GM12865 (cell line): ENCODE data around the gene LZTS2.

Source experiments
- DNase-seq: peaks from one replicate; pipeline ENCODE4 v3.0.0; 2010; ENCODE audit warnings: low read depth
- H3K4me3 ChIP-seq: 2 replicates; pipeline ENCODE4 v1.5.1; 2011; ENCODE audit warnings: mild to moderate bottlenecking, low read depth, low read length, control low read depth
- TF ChIP-seq, protein P1 (sequence below): IDR thresholded peaks from 2 replicates; pipeline ENCODE4 v1.5.1; 2011; ENCODE audit warnings: low read length, control low read depth, low read depth, inconsistent platforms; ENCODE audit not compliant: insufficient read depth; ENCODE audit errors: missing control alignments

Gene LZTS2

DNA sequence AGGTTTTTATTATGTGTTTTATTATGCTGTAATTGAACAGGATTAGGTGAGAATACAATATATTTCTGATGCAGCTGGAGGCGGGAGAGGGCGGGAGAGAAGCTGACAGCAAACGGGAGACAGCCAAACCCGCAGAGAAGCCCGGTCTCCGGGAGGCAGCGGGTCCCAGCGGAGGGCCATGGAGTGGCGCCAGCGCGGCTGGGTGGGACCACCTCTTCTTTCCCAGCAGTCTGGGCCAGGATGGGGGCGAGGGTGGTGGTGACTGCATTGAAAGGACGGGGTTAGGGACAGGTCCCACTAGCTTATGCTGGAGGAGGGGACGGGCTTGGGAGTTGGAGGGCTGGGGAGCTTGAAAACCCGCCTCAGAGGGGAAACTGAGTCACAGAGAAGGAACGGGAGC, 47.7 kb downstream of the LZTS2 start:
- H3K4me3 ChIP-seq: no peak overlapping the region
- DNase-seq: no peak
- TF ChIP-seq, protein P1, sequence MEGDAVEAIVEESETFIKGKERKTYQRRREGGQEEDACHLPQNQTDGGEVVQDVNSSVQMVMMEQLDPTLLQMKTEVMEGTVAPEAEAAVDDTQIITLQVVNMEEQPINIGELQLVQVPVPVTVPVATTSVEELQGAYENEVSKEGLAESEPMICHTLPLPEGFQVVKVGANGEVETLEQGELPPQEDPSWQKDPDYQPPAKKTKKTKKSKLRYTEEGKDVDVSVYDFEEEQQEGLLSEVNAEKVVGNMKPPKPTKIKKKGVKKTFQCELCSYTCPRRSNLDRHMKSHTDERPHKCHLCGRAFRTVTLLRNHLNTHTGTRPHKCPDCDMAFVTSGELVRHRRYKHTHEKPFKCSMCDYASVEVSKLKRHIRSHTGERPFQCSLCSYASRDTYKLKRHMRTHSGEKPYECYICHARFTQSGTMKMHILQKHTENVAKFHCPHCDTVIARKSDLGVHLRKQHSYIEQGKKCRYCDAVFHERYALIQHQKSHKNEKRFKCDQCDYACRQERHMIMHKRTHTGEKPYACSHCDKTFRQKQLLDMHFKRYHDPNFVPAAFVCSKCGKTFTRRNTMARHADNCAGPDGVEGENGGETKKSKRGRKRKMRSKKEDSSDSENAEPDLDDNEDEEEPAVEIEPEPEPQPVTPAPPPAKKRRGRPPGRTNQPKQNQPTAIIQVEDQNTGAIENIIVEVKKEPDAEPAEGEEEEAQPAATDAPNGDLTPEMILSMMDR: no peak

DNA sequence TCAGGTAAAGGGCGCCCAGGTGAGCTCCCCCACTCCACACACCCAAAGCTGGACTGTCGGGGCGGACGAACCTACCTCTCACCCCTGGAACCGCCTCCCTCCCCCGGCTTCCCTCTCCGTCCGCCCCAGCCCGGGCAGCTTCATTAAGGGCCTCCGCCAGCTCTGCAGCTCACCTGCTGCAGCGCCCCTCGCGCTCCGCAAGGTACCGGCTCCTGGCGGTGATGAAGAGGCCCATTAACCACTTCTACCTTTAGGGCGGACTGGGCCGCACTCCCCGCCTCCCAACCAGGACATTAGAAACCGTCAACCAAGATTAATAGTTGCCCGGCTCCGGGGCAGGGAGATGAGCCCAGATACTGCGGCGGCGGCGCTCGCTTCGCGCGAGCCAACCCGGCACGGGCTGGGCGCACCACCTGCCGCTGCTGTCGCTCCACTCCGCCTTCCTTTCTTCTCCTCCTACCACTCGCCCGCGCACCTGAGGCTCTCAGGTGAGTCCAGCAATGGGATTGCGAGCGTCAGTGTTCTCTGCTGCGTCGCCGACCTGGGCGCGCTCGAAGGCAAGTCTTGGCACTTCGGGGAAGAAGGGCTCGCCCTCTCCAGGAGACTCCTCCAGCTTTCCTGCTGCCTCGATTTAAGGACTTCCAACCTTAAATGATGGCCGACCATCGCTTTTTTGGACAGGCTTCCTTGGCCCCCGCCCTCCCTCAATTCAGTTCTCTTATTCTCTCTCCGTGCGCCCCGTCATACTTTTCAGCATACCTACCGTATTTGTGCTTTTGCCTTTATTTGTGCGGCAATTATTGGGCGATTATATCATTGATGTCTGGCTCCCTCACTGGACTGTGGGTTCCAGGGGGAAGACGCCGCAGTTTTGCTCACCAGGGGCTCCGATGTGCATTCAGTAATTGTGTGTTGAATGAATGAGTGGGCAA, 48.6 kb downstream of the LZTS2 start:
- no peak for DNase-seq
- no peak overlapping the region for H3K4me3 ChIP-seq
- TF ChIP-seq, protein P1: no peak

DNA sequence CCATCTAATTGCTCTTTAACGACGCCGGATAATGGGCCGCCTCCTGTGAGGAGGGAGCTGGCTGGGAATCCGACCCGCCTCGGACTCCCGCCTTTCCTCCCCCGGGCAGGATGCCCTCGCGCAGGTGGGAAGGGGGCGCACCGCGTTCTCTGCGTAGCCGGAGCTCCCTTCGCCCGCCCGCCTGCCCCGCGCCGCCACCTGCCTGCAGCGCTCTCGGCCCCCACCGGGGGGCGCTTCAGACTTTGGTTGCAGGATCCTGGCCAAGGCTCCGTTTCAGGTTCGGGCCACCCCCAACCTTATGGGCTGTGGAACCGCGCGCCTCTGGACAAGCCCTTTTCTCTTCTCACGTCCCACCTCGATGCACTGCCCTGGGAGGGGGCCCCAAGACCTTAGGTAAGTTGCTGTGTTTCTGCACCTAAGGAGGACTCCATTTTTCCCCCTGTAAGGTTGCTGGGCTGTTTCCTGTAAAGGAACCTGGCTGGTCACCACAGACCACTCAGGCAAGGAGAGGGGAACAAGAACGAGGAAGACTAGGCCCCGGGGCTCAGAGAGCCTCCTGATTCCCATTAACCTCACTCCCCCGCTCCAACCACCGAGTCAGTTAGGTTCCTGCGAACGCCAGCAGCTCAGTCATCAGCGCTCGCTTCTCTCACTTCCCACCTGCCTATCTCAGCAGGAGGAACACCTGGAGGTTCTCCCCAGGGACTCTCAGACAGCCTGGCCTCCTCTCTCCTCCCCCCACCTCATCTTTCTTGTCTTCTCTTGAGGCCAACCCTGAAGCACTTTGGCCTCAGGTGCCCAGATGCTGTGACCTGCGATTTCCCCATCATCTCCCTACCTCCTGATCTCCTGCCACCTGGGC, 50.8 kb downstream of the LZTS2 start:
- DNase-seq: peak; percentile 66
- H3K4me3 ChIP-seq: no peak overlapping the region; the same call in 1 of the 2 replicates

DNA sequence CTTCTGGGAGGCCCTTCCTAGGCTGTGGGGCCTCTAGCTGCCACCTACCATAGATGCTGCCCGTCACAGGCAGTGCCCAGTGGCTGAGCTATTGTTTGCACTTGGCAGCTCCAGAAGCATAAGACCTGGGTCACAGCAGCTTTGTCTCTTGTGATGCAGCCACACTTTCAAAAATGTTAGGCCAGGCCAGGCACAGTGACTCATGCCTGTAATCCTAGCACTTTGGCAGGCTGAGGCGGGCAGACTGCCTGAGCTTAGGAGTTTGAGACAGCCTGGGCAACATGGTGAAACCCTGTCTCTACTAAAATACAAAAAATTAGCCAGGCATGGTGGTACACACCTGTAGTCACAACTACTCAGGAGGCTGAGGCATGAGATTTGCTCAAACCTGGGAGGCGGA, 52.7 kb downstream of the LZTS2 start:
- DNase-seq: no peak
- TF ChIP-seq, protein P1: no peak
- H3K4me3 ChIP-seq: no peak overlapping the region

More for the DNA sequence above, 50.8 kb downstream of the LZTS2 start:
- TF ChIP-seq, protein P1: peak; percentile 88

DNA sequence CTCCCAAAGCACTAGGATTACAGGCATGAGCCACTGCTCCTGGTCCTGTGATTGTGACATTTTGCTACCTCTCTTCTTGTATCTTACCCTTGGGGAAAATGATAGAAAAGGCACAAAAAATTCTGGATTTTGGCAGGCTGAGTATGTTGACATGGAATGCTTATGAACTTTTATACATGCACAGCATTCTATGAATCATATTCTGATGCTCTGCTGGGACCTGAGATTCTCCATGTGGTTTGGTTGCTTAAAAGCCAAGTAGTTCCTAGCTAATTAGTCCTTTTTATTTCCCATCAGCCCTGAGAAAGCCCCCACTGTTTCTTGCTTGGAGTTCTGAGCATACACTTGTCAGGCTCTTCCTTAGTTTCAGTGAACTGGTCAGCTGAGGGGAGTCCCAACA, 53.9 kb downstream of the LZTS2 start:
- TF ChIP-seq, protein P1: no peak
- no peak overlapping the region for H3K4me3 ChIP-seq
- no peak for DNase-seq

DNA sequence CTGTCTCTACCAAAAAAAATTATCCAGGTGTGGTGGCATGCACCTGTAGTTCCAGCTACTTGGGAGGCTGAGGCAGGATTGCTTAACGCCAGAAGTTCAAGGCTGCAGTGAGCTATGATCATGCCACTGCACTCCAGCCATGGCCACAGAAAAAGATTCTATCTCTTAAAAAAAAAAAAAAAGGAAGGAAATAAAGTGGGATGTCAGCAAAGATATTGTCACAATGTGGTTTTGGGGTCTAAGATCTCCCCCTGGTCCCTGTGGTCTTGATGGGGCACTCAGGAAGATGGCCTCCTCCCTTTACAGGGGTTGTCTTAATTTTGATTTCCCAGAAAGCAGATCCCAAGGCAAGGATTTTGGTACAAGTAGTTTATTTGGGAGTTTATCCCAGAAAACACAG, 54.7 kb downstream of the LZTS2 start:
- DNase-seq: no peak
- H3K4me3 ChIP-seq: no peak overlapping the region
- TF ChIP-seq, protein P1: no peak
